ENCODE results near the gene NADSYN1.

- TF ChIP-seq ZFP3 (tag by site-specific recombination; IDR thresholded peaks at IDR 0.05; ENCODE audit: low read depth) (no peak), ZNF510 (tag by site-specific recombination; IDR thresholded peaks at IDR 0.05; ENCODE audit: insufficient replicate concordance) (no peak)
- TF ChIP-seq, protein P1, sequence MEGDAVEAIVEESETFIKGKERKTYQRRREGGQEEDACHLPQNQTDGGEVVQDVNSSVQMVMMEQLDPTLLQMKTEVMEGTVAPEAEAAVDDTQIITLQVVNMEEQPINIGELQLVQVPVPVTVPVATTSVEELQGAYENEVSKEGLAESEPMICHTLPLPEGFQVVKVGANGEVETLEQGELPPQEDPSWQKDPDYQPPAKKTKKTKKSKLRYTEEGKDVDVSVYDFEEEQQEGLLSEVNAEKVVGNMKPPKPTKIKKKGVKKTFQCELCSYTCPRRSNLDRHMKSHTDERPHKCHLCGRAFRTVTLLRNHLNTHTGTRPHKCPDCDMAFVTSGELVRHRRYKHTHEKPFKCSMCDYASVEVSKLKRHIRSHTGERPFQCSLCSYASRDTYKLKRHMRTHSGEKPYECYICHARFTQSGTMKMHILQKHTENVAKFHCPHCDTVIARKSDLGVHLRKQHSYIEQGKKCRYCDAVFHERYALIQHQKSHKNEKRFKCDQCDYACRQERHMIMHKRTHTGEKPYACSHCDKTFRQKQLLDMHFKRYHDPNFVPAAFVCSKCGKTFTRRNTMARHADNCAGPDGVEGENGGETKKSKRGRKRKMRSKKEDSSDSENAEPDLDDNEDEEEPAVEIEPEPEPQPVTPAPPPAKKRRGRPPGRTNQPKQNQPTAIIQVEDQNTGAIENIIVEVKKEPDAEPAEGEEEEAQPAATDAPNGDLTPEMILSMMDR (tag by site-specific recombination; IDR thresholded peaks at IDR 0.05), result no peak
- TF ChIP-seq, protein P2, sequence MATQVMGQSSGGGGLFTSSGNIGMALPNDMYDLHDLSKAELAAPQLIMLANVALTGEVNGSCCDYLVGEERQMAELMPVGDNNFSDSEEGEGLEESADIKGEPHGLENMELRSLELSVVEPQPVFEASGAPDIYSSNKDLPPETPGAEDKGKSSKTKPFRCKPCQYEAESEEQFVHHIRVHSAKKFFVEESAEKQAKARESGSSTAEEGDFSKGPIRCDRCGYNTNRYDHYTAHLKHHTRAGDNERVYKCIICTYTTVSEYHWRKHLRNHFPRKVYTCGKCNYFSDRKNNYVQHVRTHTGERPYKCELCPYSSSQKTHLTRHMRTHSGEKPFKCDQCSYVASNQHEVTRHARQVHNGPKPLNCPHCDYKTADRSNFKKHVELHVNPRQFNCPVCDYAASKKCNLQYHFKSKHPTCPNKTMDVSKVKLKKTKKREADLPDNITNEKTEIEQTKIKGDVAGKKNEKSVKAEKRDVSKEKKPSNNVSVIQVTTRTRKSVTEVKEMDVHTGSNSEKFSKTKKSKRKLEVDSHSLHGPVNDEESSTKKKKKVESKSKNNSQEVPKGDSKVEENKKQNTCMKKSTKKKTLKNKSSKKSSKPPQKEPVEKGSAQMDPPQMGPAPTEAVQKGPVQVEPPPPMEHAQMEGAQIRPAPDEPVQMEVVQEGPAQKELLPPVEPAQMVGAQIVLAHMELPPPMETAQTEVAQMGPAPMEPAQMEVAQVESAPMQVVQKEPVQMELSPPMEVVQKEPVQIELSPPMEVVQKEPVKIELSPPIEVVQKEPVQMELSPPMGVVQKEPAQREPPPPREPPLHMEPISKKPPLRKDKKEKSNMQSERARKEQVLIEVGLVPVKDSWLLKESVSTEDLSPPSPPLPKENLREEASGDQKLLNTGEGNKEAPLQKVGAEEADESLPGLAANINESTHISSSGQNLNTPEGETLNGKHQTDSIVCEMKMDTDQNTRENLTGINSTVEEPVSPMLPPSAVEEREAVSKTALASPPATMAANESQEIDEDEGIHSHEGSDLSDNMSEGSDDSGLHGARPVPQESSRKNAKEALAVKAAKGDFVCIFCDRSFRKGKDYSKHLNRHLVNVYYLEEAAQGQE (tag by site-specific recombination; IDR thresholded peaks at IDR 0.05), result no peak
- TF ChIP-seq, protein P3, sequence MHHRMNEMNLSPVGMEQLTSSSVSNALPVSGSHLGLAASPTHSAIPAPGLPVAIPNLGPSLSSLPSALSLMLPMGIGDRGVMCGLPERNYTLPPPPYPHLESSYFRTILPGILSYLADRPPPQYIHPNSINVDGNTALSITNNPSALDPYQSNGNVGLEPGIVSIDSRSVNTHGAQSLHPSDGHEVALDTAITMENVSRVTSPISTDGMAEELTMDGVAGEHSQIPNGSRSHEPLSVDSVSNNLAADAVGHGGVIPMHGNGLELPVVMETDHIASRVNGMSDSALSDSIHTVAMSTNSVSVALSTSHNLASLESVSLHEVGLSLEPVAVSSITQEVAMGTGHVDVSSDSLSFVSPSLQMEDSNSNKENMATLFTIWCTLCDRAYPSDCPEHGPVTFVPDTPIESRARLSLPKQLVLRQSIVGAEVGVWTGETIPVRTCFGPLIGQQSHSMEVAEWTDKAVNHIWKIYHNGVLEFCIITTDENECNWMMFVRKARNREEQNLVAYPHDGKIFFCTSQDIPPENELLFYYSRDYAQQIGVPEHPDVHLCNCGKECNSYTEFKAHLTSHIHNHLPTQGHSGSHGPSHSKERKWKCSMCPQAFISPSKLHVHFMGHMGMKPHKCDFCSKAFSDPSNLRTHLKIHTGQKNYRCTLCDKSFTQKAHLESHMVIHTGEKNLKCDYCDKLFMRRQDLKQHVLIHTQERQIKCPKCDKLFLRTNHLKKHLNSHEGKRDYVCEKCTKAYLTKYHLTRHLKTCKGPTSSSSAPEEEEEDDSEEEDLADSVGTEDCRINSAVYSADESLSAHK (tag by site-specific recombination; IDR thresholded peaks at IDR 0.05), result no peak
These were observed 29.2 kb downstream of the NADSYN1 start for GRCh38 chr11:71482216-71482615.
